Ectodermal cell (in vitro differentiated cells): ENCODE data around the gene RNPEPL1.

Experiments
- H3K27ac ChIP-seq: 2 replicates; pipeline ENCODE4 v1.7.0; 2013; ENCODE audit warnings: mild to moderate bottlenecking, low read depth, low read length; ENCODE audit not compliant: insufficient read depth, poor library complexity, severe bottlenecking
- H3K27me3 ChIP-seq: 2 replicates; pipeline ENCODE4 v1.7.0; 2013; ENCODE audit warnings: mild to moderate bottlenecking, low read length; ENCODE audit not compliant: insufficient read depth, control insufficient read depth, poor library complexity, severe bottlenecking
- H3K36me3 ChIP-seq: one replicate; pipeline ENCODE4 v1.7.0; 2013; ENCODE audit warnings: low read length; ENCODE audit not compliant: control insufficient read depth, insufficient read depth
- H3K4me1 ChIP-seq: one replicate; pipeline ENCODE4 v1.7.0; 2013; ENCODE audit warnings: low read length; ENCODE audit not compliant: control insufficient read depth, insufficient read depth
- H3K4me3 ChIP-seq: 2 replicates; pipeline ENCODE4 v1.7.0; 2013; ENCODE audit warnings: low read depth, low read length, control low read depth; ENCODE audit not compliant: insufficient read depth
- H3K9me3 ChIP-seq: 2 replicates; pipeline ENCODE4 v1.7.0; 2013; ENCODE audit warnings: mild to moderate bottlenecking, low read length, moderate library complexity; ENCODE audit not compliant: control insufficient read depth
- WGBS, 2 experiments: methylation state at CpG; one replicate each; pipeline ENCODE4 v1.1.7; 2013; ENCODE audit warnings: missing lambda C conversion rate in 2 of 2; 5-methylcytosine and 5-hydroxymethylcytosine counted together

RNPEPL1 gene

DNA sequence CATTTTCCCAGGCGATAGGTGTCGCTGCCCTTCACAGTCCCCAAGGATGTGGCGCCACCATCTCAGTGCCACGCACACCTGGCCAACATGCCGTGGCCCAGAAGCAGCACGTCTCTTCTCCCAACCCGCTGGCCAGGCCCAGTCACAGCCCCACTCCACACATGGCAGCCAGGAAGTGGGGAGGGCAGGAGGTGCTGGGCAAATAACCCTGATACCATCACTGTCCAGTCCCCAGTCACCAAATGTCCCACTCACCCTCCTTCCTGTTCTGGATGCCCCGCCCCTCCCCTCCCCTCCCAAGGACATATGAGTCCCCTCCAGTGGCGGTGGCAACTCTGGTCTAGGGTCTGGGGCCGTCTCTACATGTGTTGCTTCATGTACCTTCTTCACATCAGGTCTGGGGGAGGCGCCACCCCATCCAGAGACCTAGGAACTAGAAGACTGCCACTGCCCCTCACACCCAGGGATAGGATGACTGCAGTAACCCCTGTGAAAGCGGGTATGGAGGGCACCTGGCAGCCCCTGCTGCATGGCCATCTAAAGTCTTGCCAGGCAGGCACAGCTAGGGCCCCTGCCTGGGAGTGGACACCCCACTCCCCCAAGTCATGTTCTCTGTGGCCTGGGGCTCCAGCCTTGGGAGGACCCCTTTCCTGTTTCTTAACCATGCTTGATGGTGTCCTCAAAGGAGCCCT, 10.9 kb downstream of the RNPEPL1 start:
- 93 to 94% methylated on average over 12 of the region's 12 CpGs for whole genome bisulfite sequencing, 2 experiments
- H3K36me3 ChIP-seq = no peaks in the 10 kb centered on the region
- H3K4me1 ChIP-seq = no peaks in the 10 kb centered on the region
- no peak overlapping the region for H3K4me3 ChIP-seq
- H3K27me3 ChIP-seq = no peaks in the 10 kb centered on the region
- H3K27ac ChIP-seq = no peak overlapping the region
- no peaks in the 10 kb centered on the region for H3K9me3 ChIP-seq

DNA sequence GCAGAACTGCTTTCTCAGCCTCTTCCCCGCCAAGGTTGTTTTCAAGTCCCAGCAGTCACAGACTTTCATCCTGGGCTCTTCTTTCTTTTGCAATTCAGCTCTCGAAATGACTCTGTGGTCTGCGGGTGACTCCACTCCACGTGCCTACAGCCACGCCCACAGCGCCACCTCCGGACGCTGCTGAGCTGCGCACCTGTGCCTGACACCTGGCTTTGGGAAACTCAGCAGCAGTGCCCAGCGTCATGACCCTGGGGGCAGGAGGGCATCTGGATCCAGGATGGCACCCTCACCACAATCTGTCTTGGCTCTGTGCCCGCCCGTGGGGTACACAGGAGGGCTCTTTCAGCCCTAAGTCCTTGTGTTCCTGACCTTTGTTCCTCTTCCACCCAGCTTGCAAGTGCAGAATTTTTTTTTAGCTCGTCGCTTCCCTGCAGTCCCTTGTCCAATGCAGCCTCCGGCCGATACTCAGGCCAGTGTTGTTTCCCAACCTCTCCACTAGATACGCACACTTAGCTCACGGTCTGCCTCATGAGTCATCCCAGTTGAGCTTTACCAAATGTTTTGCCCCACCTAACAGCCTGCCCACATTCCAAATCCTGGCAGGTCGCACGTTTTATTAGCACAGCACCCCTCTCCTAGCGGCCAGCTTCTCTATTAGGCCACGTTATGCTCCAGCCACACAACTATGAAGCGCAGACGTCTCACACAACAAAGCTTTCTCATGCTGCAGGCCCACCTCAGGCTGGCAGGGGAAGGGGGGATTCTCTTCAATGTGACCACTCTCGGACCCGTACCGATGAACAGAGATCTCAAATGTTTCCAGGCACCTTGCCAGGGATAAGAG, 11.7 kb downstream of the RNPEPL1 start:
- Histone ChIP-seq H3K4me3 (no peak overlapping the region), H3K36me3 (no peaks in the 10 kb centered on the region), H3K9me3 (no peaks in the 10 kb centered on the region), H3K4me1 (peaks cover 7% of the 10 kb centered on the region), H3K27me3 (no peaks in the 10 kb centered on the region), H3K27ac (no peak overlapping the region)
- 87 to 90% methylated on average over 27 of the region's 27 CpGs for WGBS, 2 experiments

DNA sequence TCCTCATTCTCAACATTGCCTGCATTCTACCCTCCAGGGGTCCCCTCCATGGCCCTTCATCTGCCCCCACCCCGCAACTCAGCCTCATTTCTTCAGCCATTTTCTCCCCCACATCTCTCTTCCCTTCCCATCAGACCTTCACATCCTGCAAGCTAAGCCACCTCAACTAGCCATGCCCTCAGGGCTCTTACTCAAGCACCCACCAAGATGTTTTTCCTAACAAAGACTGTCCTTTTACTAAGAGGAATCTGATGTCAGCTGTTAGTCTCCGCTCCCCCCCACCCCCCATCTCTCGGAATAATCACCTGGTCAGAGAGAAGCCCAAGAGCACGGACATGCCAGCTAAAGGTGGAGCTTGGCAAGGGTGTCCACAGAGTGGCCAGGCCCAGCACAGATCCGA, 13.5 kb downstream of the RNPEPL1 start:
- Histone ChIP-seq H3K27ac (no peak overlapping the region), H3K27me3 (no peaks in the 10 kb centered on the region), H3K4me3 (no peak overlapping the region), H3K9me3 (no peaks in the 10 kb centered on the region), H3K36me3 (no peaks in the 10 kb centered on the region), H3K4me1 (peaks cover 14% of the 10 kb centered on the region)
- whole genome bisulfite sequencing, 2 experiments = 81 to 86% methylated on average over 5 of the region's 5 CpGs

DNA sequence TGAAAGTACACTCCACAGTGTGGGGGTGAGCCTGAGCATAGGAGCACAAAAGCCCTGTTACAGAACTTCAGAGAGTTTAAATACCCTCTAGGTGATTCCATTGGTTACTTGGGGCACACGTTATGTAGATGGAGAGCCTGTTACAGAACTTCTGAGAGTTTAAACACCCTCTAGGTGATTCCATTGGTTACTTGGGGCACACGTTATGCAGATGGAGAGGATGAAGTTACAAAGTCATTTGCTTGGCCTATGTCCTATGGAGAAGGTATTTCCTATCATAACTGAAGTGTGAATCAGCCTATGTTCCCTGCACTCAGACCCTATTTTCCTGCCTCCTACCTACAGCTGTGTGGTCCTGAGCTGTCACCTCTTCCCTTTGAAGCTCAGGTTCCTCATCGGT, 14.5 kb downstream of the RNPEPL1 start:
- WGBS, 2 experiments = 92 to 93% methylated on average over 3 of the region's 3 CpGs
- H3K27ac ChIP-seq = no peak overlapping the region
- H3K9me3 ChIP-seq = no peaks in the 10 kb centered on the region
- no peaks in the 10 kb centered on the region for H3K36me3 ChIP-seq
- peaks cover 18% of the 10 kb centered on the region for H3K4me1 ChIP-seq
- no peaks in the 10 kb centered on the region for H3K27me3 ChIP-seq
- no peak overlapping the region for H3K4me3 ChIP-seq

DNA sequence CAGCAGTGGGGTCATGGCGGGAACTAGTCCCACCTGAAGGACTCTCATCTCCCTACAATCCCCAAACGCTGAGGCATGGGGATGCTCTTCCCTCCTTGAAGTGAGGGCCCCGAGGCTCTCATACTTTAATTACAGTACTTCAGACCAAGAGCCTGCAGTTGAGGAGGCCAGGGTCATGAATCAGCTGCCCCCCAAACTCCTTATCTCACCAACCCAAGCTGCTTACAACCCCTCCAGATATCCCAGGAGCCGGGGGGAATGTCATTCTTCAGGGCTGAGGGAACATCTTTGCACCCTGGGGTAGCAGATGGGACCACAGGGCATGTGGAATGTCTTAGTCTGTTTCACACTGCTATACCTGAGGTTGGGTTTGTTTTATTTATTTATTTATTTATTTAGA, 15.5 kb downstream of the RNPEPL1 start:
- H3K4me3 ChIP-seq = no peak overlapping the region
- H3K27ac ChIP-seq = no peak overlapping the region
- peaks cover 22% of the 10 kb centered on the region for H3K4me1 ChIP-seq
- no peaks in the 10 kb centered on the region for H3K27me3 ChIP-seq
- H3K36me3 ChIP-seq = no peaks in the 10 kb centered on the region
- no peaks in the 10 kb centered on the region for H3K9me3 ChIP-seq
- 95 to 96% methylated on average over 4 of the region's 4 CpGs for WGBS, 2 experiments

DNA sequence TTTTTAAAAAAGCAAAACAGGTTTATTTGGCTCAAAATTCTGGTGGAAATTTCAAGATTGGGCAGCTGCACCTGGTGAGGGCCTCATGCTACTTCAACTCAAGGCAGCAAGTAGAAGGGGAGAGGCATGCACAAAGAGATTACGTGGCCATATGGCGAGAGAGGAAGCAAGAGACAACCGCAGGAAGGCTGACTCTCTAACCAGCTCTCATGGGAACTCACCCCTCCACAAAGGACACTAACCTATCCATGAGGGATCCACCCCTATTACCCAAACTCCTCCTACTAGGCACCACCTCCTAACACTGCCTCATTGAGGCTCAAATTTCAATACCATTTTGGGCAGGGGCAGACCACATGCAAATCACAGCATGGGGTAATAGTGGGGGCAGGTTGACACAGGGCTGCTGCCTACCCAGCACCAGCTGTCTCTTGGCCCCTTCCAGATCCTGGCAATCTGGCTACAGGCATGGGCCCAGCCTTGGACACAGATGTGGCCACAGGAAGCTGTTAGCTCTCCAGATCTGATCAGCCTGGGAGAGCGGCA, 16.3 kb downstream of the RNPEPL1 start:
- no peak overlapping the region for H3K27ac ChIP-seq
- no peaks in the 10 kb centered on the region for H3K9me3 ChIP-seq
- WGBS, 2 experiments = 78 to 83% methylated on average over 4 of the region's 4 CpGs
- no peaks in the 10 kb centered on the region for H3K36me3 ChIP-seq
- no peaks in the 10 kb centered on the region for H3K27me3 ChIP-seq
- H3K4me3 ChIP-seq = peak overlapping the region; percentile 92
- H3K4me1 ChIP-seq = peaks cover 22% of the 10 kb centered on the region

DNA sequence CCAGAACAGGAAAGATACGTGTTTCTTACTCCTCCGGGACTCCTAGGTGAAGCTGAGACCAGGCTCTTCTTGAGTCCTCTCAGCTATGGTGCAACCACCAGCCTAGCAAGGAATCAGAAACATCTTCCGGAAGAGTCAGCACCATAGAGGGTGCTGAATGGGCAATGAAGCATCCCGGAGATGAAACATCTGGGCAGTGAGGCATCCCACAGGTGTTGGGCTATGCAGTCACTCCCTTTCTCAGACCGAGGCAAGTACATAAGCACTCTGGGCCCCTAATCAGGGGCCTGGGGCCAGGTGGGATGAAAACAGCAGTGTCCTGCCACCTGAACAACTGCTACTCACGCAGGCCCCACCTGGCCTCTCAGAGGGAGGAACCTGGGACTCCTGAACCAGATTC, 16.8 kb downstream of the RNPEPL1 start:
- H3K9me3 ChIP-seq = no peaks in the 10 kb centered on the region
- peaks cover 22% of the 10 kb centered on the region for H3K4me1 ChIP-seq
- H3K4me3 ChIP-seq = peak overlapping the region; percentile 92
- H3K27me3 ChIP-seq = no peaks in the 10 kb centered on the region
- H3K36me3 ChIP-seq = no peaks in the 10 kb centered on the region
- no peak overlapping the region for H3K27ac ChIP-seq
- 91 to 94% methylated on average over 6 of the region's 6 CpGs for WGBS, 2 experiments

DNA sequence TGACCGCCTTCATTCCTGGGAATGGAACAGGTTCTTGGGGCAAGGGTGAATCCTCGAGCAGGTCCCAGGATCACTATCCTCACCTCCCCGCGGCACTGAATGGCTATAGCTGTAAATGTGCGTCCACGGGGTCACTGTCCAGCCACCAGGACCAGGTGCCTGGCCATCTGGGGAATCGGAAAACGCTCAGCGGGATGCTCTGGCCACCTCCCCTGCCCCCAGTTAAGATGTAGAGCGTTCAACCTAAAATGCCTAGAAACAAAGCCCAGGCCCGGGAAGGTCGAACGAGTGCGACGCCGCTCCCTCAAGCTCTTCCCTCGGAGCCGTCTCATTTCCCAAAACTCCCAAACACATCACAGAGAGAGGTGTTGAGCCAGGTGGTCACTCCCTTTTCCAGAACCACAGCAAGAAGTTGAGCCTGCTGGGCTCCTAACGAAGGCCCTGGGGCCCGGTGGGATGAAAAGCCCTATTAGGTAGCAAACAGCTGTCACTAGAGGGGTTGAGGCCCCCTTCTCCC, 17.5 kb downstream of the RNPEPL1 start:
- Histone ChIP-seq H3K27me3 (no peaks in the 10 kb centered on the region), H3K27ac (no peak overlapping the region)

DNA sequence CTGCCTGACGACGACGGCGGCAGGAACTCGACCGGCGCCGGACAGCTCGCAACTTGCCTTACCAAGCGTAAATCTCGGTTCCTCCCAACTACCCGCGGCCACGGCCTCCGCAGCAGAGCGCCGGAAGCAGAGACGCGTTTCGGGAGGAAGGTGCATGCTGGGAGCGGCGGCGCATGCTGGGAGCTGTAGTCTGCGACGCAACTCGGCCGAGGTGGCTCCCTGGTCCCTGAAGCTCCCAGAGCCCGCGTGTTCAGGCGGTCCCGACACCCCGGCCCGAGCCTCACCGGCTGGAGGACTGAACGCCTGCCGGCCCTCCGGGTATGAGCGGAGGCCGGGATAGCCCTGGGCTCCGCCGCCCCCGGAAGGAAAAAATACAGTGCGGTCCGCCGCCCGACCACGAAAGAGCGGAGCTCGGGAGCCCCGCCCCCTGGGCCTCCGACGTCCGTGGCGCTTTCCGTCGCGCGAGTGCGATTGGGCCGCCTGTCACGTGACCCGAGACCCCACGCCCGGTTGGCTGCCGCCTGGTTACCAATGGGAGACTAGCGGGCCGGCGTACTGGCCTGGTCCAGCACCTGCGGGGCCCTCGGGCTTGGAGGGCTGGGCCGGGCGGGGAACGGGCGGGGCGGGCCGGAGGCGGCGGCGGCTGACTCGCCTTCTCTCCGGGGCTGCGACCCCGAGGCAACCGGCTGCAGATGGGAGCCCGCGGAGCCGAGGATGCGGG, 18.1 kb downstream of the RNPEPL1 start, which contains the start of gene CAPN10:
CAPN10 (plus strand) TSS at position 537 of the 721 bp plus-strand sequence; CDS start at position 715, 178 bp downstream.
- Histone ChIP-seq H3K9me3 (no peaks in the 10 kb centered on the region), H3K4me3 (peak within 1 kb of the TSS; percentile 92), H3K4me1 (peaks cover 22% of the 10 kb centered on the region), H3K27ac (no peak within 1 kb of the TSS), H3K27me3 (no peaks in the 10 kb centered on the region), H3K36me3 (no peaks in the 10 kb centered on the region)
- WGBS, 2 experiments = 0% methylated on average over 88 of the region's 88 CpGs

More for the DNA sequence above, 17.5 kb downstream of the RNPEPL1 start:
- WGBS, 2 experiments = 5 to 8% methylated on average over 20 of the region's 20 CpGs
- peaks cover 22% of the 10 kb centered on the region for H3K4me1 ChIP-seq
- no peaks in the 10 kb centered on the region for H3K36me3 ChIP-seq
- no peaks in the 10 kb centered on the region for H3K9me3 ChIP-seq
- H3K4me3 ChIP-seq = peak overlapping the region; percentile 92
